ENCODE measurements around the gene SMAD5.

SMAD5 gene

GRCh38 chr5:136190904-136191303, 58.3 kb downstream of the SMAD5 start:
- TF ChIP-seq CTCF (IDR thresholded peaks at IDR 0.05; ENCODE audit: low read depth, low read length): no peak
- no peak overlapping the region for H3K4me3 ChIP-seq (ENCODE audit: low read depth, low read length)

GRCh38 chr5:136191304-136192014, 58.8 kb downstream of the SMAD5 start:
- TF ChIP-seq CTCF (IDR thresholded peaks at IDR 0.05; ENCODE audit: low read depth, low read length): no peak
- no peak overlapping the region for H3K4me3 ChIP-seq (ENCODE audit: low read depth, low read length)

GRCh38 chr5:136192015-136192525, 59.4 kb downstream of the SMAD5 start:
- TF ChIP-seq CTCF (IDR thresholded peaks at IDR 0.05; ENCODE audit: low read depth, low read length): no peak
- no peak overlapping the region for H3K4me3 ChIP-seq (ENCODE audit: low read depth, low read length)

GRCh38 chr5:136192526-136193321, 60.1 kb downstream of the SMAD5 start, which contains the start of gene SMIM32:
TSS of gene SMIM32 (minus strand) at chr5:136193162. CDS start at chr5:136192524, 638 bp downstream.
- no peak for TF ChIP-seq CTCF (IDR thresholded peaks at IDR 0.05; ENCODE audit: low read depth, low read length)

GRCh38 chr5:136193322-136193935, 60.8 kb downstream of the SMAD5 start:
- no peak overlapping the region for H3K4me3 ChIP-seq (ENCODE audit: low read depth, low read length)

More at GRCh38 chr5:136192526-136193321, 60.1 kb downstream of the SMAD5 start, which contains the start of gene SMIM32:
- peak within 1 kb of the TSS; percentile 22; the same call in 1 of the 2 replicates for H3K4me3 ChIP-seq (ENCODE audit: low read depth, low read length)

GRCh38 chr5:136194576-136194975, 61.9 kb downstream of the SMAD5 start:
- no peak for TF ChIP-seq CTCF (IDR thresholded peaks at IDR 0.05; ENCODE audit: low read depth, low read length)

More at GRCh38 chr5:136193322-136193935, 60.8 kb downstream of the SMAD5 start:
- TF ChIP-seq CTCF (IDR thresholded peaks at IDR 0.05; ENCODE audit: low read depth, low read length): no peak

More at GRCh38 chr5:136194576-136194975, 61.9 kb downstream of the SMAD5 start:
- H3K4me3 ChIP-seq (ENCODE audit: low read depth, low read length): no peak overlapping the region
